ENCODE measurements around the gene SORBS1. TPM values are rescaled to one million over a fixed set of nuclear protein-coding genes. Genes with fewer than 3 reads are reported as not detected.

The SORBS1 gene
- total and polyA plus RNA-seq, 2 experiments from 2014 or later, result 0.65 to 1.2 TPM

DNA sequence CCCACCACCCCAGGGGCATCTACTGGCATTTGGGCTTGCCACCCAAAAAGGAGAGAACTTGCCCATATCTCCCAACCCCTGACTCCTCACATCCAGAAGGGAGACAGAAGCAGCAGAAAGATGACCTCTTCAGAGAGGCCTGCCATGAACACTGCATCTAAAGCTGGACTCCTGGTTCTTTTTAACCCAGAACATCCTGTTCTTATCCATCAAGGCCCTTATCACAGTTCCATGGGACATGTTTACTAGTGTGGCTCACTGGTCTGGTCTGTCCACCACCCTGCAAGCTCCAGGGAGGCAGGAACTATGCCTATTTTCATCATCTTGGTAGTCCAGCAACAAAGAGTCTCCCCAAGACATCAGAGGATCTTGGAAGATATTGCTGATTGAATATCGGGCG lies 155.5 kb downstream of the SORBS1 start:
- H3K9me3 ChIP-seq (ENCODE audit: low read depth), result no peaks in the 10 kb centered on the region
- no peaks in the 10 kb centered on the region for H3K36me3 ChIP-seq (ENCODE audit: low read depth)

DNA sequence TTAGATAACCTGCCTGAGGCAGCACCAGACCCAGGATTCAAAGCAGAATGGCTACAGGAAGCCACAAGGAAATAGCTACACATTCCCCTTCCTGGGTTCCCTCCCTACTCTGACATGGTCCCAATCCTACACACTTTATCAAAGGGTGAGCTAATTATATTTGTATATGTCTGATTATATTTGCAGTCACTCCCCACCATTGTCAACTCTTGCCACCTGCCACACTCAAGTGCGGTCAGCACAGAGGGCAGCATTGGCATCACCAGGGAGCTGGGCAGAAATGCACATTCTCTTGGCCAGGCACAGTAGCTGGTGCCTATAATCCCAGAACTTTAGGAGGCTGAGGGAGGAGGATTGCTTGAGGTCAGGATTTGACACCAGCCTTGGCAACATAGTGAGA lies 156.3 kb downstream of the SORBS1 start:
- Histone ChIP-seq H2AFZ (no peak overlapping the region), H3K4me2 (ENCODE audit: unreplicated experiment) (no peak overlapping the region), H3K4me3 (no peak overlapping the region), H3F3A (ENCODE audit: insufficient read depth) (peaks cover 6% of the 10 kb centered on the region; the same call in 1 of the 2 replicates), H3K9me3 (ENCODE audit: low read depth) (no peaks in the 10 kb centered on the region), H3K79me2 (ENCODE audit: insufficient read depth) (no peaks in the 10 kb centered on the region), H3K36me3 (ENCODE audit: low read depth) (no peaks in the 10 kb centered on the region), H3K27me3 (replicated peaks; ENCODE audit: insufficient read depth) (no peaks in the 10 kb centered on the region), H3K9me2 (ENCODE audit: insufficient read depth) (no peaks in the 10 kb centered on the region), H4K20me1 (ENCODE audit: insufficient read depth) (no peaks in the 10 kb centered on the region), H3K27ac (no peak overlapping the region), H3K9ac (no peak overlapping the region), H3K4me1 (ENCODE audit: insufficient read depth) (no peaks in the 10 kb centered on the region)
- in situ Hi-C loops (cut with MboI), result no loop called here
- WGBS, 2 experiments (ENCODE audit: low coverage in 1 of 2, low lambda C conversion rate in 2 of 2, missing lambda C conversion rate in 2 of 2), result 100% methylated on average over 1 of the region's 1 CpG
- DNase-seq, result no peak
- TF ChIP-seq EZH2 (IDR thresholded peaks at IDR 0.05; ENCODE audit: insufficient read depth, poor library complexity, severe bottlenecking), result no peak
- TF ChIP-seq EZH2phosphoT487 (IDR thresholded peaks at IDR 0.05; ENCODE audit: insufficient read depth, low read depth), result no peak

More for the DNA sequence above, 155.5 kb downstream of the SORBS1 start:
- no peak overlapping the region for H3K4me3 ChIP-seq
- H3K4me1 ChIP-seq (ENCODE audit: insufficient read depth), result no peaks in the 10 kb centered on the region
- WGBS, 2 experiments (ENCODE audit: low coverage in 1 of 2, low lambda C conversion rate in 2 of 2, missing lambda C conversion rate in 2 of 2), result 83 to 94% methylated on average over 2 of the region's 2 CpGs
- no peak overlapping the region for H3K9ac ChIP-seq
- no peaks in the 10 kb centered on the region for H3K9me2 ChIP-seq (ENCODE audit: insufficient read depth)
- peaks cover 6% of the 10 kb centered on the region; the same call in 1 of the 2 replicates for H3F3A ChIP-seq (ENCODE audit: insufficient read depth)
- no peak overlapping the region for H3K27ac ChIP-seq
- no peak overlapping the region for H2AFZ ChIP-seq
- no peaks in the 10 kb centered on the region for H4K20me1 ChIP-seq (ENCODE audit: insufficient read depth)
- H3K4me2 ChIP-seq (ENCODE audit: unreplicated experiment), result no peak overlapping the region
- TF ChIP-seq EZH2phosphoT487 (IDR thresholded peaks at IDR 0.05; ENCODE audit: insufficient read depth, low read depth), result no peak
- TF ChIP-seq EZH2 (IDR thresholded peaks at IDR 0.05; ENCODE audit: insufficient read depth, poor library complexity, severe bottlenecking), result no peak
- no peaks in the 10 kb centered on the region for H3K79me2 ChIP-seq (ENCODE audit: insufficient read depth)
- no peak for DNase-seq
- no peaks in the 10 kb centered on the region for H3K27me3 ChIP-seq (replicated peaks; ENCODE audit: insufficient read depth)
- in situ Hi-C loops (cut with MboI), result no loop called here

GRCh38 chr10:95404462-95404858 lies 156.7 kb downstream of the SORBS1 start:
- Histone ChIP-seq H3K9me3 (ENCODE audit: low read depth) (no peaks in the 10 kb centered on the region), H3K4me2 (ENCODE audit: unreplicated experiment) (no peak overlapping the region), H2AFZ (no peak overlapping the region), H3K79me2 (ENCODE audit: insufficient read depth) (no peaks in the 10 kb centered on the region), H3K27ac (no peak overlapping the region), H3K9ac (no peak overlapping the region), H3K27me3 (replicated peaks; ENCODE audit: insufficient read depth) (no peaks in the 10 kb centered on the region), H4K20me1 (ENCODE audit: insufficient read depth) (no peaks in the 10 kb centered on the region), H3K4me3 (no peak overlapping the region), H3K9me2 (ENCODE audit: insufficient read depth) (no peaks in the 10 kb centered on the region), H3K4me1 (ENCODE audit: insufficient read depth) (no peaks in the 10 kb centered on the region), H3F3A (ENCODE audit: insufficient read depth) (peaks cover 6% of the 10 kb centered on the region; the same call in 1 of the 2 replicates), H3K36me3 (ENCODE audit: low read depth) (no peaks in the 10 kb centered on the region)
- DNase-seq, result no peak
- in situ Hi-C loops (cut with MboI), result no loop called here
- WGBS, 2 experiments (ENCODE audit: low coverage in 1 of 2, low lambda C conversion rate in 2 of 2, missing lambda C conversion rate in 2 of 2), result 67 to 70% methylated on average over 7 of the region's 7 CpGs
- TF ChIP-seq EZH2phosphoT487 (IDR thresholded peaks at IDR 0.05; ENCODE audit: insufficient read depth, low read depth) (no peak), EZH2 (IDR thresholded peaks at IDR 0.05; ENCODE audit: insufficient read depth, poor library complexity, severe bottlenecking) (no peak)

DNA sequence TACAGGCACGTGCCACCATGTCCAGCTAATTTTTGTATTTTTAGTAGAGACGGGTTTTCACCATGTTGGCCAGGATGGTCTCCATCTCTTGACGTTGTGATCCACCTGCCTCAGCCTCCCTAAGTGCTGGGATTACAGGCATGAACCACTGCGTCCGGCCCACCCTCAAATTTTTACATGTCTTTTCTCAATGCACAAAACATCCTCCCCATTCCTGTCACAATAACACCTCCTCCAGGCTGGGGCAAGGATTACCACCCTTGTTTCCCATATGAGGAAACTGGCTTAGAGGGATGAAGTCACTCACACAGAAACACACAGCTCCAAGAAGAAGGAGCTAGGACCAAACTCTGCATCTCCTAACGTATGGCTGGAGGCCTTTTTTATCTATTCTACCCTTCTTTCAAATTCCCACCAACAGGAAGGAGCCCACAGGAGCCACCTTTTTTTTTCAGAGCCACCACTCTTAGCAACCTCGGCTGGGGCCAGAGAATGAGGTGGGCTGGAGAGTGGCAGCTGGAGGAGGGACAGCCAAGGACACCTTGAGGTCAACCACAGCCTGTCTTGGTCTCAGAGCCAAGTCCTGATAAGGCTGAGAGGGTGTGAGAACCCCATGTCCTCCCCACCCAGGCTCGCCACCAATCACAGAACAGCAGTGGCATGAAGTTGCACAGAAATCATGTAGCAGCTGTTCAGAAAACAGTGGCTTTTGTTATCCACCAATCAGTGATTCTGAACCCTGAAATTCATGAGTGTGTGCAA lies 157.3 kb downstream of the SORBS1 start:
- no peaks in the 10 kb centered on the region for H3K9me3 ChIP-seq (ENCODE audit: low read depth)
- H3K9me2 ChIP-seq (ENCODE audit: insufficient read depth), result no peaks in the 10 kb centered on the region
- H3K4me1 ChIP-seq (ENCODE audit: insufficient read depth), result no peaks in the 10 kb centered on the region
- H4K20me1 ChIP-seq (ENCODE audit: insufficient read depth), result no peaks in the 10 kb centered on the region
- no peak overlapping the region for H3K9ac ChIP-seq
- H3K36me3 ChIP-seq (ENCODE audit: low read depth), result no peaks in the 10 kb centered on the region
- no peak overlapping the region for H2AFZ ChIP-seq
- no peak for DNase-seq
- in situ Hi-C loops (cut with MboI), result no loop called here
- no peak overlapping the region for H3K4me2 ChIP-seq (ENCODE audit: unreplicated experiment)
- H3K27ac ChIP-seq, result no peak overlapping the region
- 73 to 78% methylated on average over 8 of the region's 8 CpGs for WGBS, 2 experiments (ENCODE audit: low coverage in 1 of 2, low lambda C conversion rate in 2 of 2, missing lambda C conversion rate in 2 of 2)
- H3K4me3 ChIP-seq, result no peak overlapping the region
- peaks cover 3% of the 10 kb centered on the region; the same call in 1 of the 2 replicates for H3F3A ChIP-seq (ENCODE audit: insufficient read depth)
- no peaks in the 10 kb centered on the region for H3K79me2 ChIP-seq (ENCODE audit: insufficient read depth)
- no peaks in the 10 kb centered on the region for H3K27me3 ChIP-seq (replicated peaks; ENCODE audit: insufficient read depth)
- TF ChIP-seq EZH2phosphoT487 (IDR thresholded peaks at IDR 0.05; ENCODE audit: insufficient read depth, low read depth) (no peak), EZH2 (IDR thresholded peaks at IDR 0.05; ENCODE audit: insufficient read depth, poor library complexity, severe bottlenecking) (no peak)

Measured in GM23248 (cell line).